GM13976 (cell line): ENCODE data around the gene SDCBP2.
A peak's percentile ranks its signal among the peaks of the same experiment; 100 is the strongest.

Experiments used
- DNase-seq: peaks from one replicate; pipeline ENCODE4 v3.0.0; 2012; ENCODE audit warnings: low spot score
- CTCF ChIP-seq: IDR thresholded peaks from 2 replicates; pipeline ENCODE4 v1.5.1; 2012; ENCODE audit warnings: borderline replicate concordance, mild to moderate bottlenecking; ENCODE audit not compliant: insufficient read depth; ENCODE audit errors: extremely low read depth, missing control alignments, control extremely low read depth
- in situ Hi-C: fragments of 300-500 bp; cut with MboI; formaldehyde crosslinking; loops from one replicate; pipeline ENCODE4 v1.12.0; 2022; ENCODE audit warnings: low sequenced_read_pairs, mixed read lengths, inconsistent platforms; ENCODE audit not compliant: unreplicated experiment

Gene SDCBP2

DNA sequence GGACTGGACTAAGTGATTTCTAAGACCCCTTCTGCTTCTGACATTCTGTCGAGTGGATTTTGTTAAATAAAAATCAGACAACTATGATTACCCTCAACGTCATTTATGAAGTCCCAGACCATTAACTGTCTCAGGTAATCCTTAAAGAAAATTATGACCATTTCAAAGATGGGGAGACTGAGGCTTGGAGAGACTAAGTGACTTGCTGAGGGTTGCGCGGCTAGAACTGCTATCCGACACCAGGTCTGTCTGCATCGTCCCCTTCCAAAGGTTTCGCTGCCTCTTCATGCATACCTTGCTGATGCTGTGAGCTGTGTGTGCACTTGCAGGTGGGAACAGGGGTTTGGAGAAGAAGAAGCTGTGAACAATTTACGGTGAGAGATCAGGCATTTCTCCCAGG, 59.7 kb downstream of the SDCBP2 start:
- in situ Hi-C loops = no loop called here
- no peak for DNase-seq
- no peak for TF ChIP-seq CTCF

- in situ Hi-C loops = no loop called here
- TF ChIP-seq CTCF = no peak
- DNase-seq = no peak
These were observed 61.0 kb downstream of the SDCBP2 start for GRCh38 chr20:1267809-1268374.

DNA sequence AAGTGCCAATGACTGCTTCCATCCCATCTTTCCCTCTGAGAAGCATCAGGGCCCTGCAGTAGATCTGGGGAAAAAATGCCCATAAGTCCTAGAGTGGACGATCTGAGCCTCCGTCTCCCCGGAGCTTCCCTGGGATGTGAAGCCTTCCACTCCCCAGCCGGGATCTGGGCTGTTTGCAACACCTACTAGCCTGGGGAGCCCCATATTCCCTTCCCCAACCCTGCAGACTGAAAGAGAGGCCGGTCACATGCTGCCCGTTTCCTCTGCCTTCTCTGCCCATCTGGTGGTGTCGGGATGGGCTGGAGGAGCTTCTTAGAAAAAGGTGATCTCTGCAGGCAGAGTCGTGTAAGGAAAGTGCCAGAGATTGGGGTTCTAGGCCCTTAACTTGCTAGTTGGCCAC, 61.8 kb downstream of the SDCBP2 start:
- TF ChIP-seq CTCF = no peak
- no peak for DNase-seq
- in situ Hi-C loops = no loop called here

GRCh38 chr20:1266167-1266973, 62.6 kb downstream of the SDCBP2 start, which contains the start of gene SNPH:
SNPH (plus strand) TSS chr20:1266294; CDS start chr20:1296240, 29,946 bp downstream.
- in situ Hi-C loops = no loop called here
- DNase-seq = peak; percentile 82
- no peak for TF ChIP-seq CTCF

GRCh38 chr20:1265916-1266166, 63.1 kb downstream of the SDCBP2 start:
- TF ChIP-seq CTCF = no peak
- in situ Hi-C loops = no loop called here
- no peak for DNase-seq

GRCh38 chr20:1265226-1265915, 63.6 kb downstream of the SDCBP2 start:
- in situ Hi-C loops = no loop called here
- no peak for TF ChIP-seq CTCF
- no peak for DNase-seq
